Endothelial cell of umbilical vein (primary cell): ENCODE measurements around the gene CAPZA2. TPM values are rescaled to one million over a fixed set of nuclear protein-coding genes. Genes with fewer than 3 reads are reported as not detected.

Experiments
- BruUV-seq: library from RNA; stranded (reverse); fragments of 400-500 nt; replicated peaks from 2 replicates; lab custom pipeline; 2021; lab: Mats Ljungman, UMichigan
- CTCF ChIA-PET: fragments of 300-600, 350-600 bp; sonication (Branson Sonifier 250); formaldehyde crosslinking; loops from one replicate; lab custom pipeline; 2021; ENCODE audit warnings: antibody characterized with exemption, inconsistent platforms; lab: Charles Lee
- POLR2A ChIA-PET: fragments of 300-600, 350-600 bp; sonication (Branson Sonifier 250); formaldehyde crosslinking; loops from one replicate; lab custom pipeline; 2021; ENCODE audit warnings: antibody characterized with exemption, inconsistent platforms; lab: Charles Lee
- DNase-seq: peaks from one replicate; pipeline ENCODE4 v3.0.0-alpha.2; 2011; ENCODE audit warnings: low read depth, low spot score
- FAIRE-seq: peaks from 2 replicates; lab custom pipeline; 2011; peaks lifted over from hg19 to GRCh38; lab: Jason Lieb, UNC
- H2AFZ ChIP-seq: 2 replicates; pipeline ENCODE4 v1.6.0; 2012; ENCODE audit warnings: low read depth, low read length, control low read depth, inconsistent platforms
- H3K27ac ChIP-seq: 2 replicates; pipeline ENCODE4 v1.5.1; 2011; ENCODE audit warnings: low read depth, mild to moderate bottlenecking, control low read depth, low read length, moderate library complexity; ENCODE audit not compliant: insufficient read depth
- H3K27me3 ChIP-seq, 2 experiments: 2 replicates each; pipeline versions ENCODE4 v1.6.0 to v1.6.1; 2011; ENCODE audit warnings: low read length in 2 of 2, mixed read lengths in 1 of 2; ENCODE audit not compliant: control insufficient read depth in 2 of 2, insufficient read depth in 2 of 2
- H3K36me3 ChIP-seq, 2 experiments: 2 replicates in 1 of 2; 3 replicates in 1 of 2; pipeline ENCODE4 v1.5.1; 2011; ENCODE audit warnings: low read length in 2 of 2, mild to moderate bottlenecking in 1 of 2, moderate library complexity in 1 of 2; ENCODE audit not compliant: control insufficient read depth in 2 of 2, insufficient read depth in 2 of 2; ENCODE audit errors: extremely low read depth in 1 of 2
- H3K4me1 ChIP-seq: 3 replicates; pipeline ENCODE4 v1.5.1; 2011; ENCODE audit warnings: mild to moderate bottlenecking, low read length; ENCODE audit not compliant: control insufficient read depth, insufficient read depth; ENCODE audit errors: extremely low read depth
- H3K4me2 ChIP-seq: 2 replicates; pipeline ENCODE4 v1.6.1; 2011; ENCODE audit warnings: low read length, control low read depth, mixed read lengths; ENCODE audit not compliant: insufficient read depth
- H3K4me3 ChIP-seq, 3 experiments: fragments of 200-600 bp in 1 of 3; sonication (generic), shearing (Covaris generic) in 1 of 3; replicated peaks in 1 of 3; 2 replicates each; pipeline ENCODE4 v1.5.1; 2011 to 2016; ENCODE audit warnings: control low read depth in 3 of 3, low read length in 3 of 3, mild to moderate bottlenecking in 2 of 3, inconsistent platforms in 1 of 3, low read depth in 1 of 3, moderate library complexity in 1 of 3; ENCODE audit not compliant: insufficient read depth in 1 of 3
- H3K79me2 ChIP-seq: 2 replicates; pipeline ENCODE4 v1.6.0; 2012; ENCODE audit warnings: low read length, inconsistent platforms; ENCODE audit not compliant: control insufficient read depth, insufficient read depth
- H3K9ac ChIP-seq: replicated peaks from 2 replicates; pipeline ENCODE3; 2011; ENCODE audit warnings: low read length, control low read depth; ENCODE audit not compliant: insufficient read depth; ENCODE audit errors: extremely low read depth
- H3K9me1 ChIP-seq: replicated peaks from 3 replicates; pipeline ENCODE4 v1.6.0; 2011; ENCODE audit warnings: mild to moderate bottlenecking, low read length; ENCODE audit not compliant: control insufficient read depth, insufficient read depth; ENCODE audit errors: extremely low read depth
- H3K9me3 ChIP-seq: replicated peaks from 2 replicates; pipeline ENCODE4 v1.5.1; 2012; ENCODE audit warnings: low read length, inconsistent platforms; ENCODE audit not compliant: control insufficient read depth, insufficient read depth
- H4K20me1 ChIP-seq: replicated peaks from 2 replicates; pipeline ENCODE3; 2011; ENCODE audit warnings: mild to moderate bottlenecking, low read length; ENCODE audit not compliant: control insufficient read depth, insufficient read depth; ENCODE audit errors: extremely low read depth
- CTCF ChIP-seq, 2 donors: IDR thresholded peaks; 1 replicate in 1 of 2; 2 replicates in 1 of 2; pipeline ENCODE4 v1.5.1; 2011; ENCODE audit warnings: low read length in 2 of 2, mild to moderate bottlenecking in 2 of 2, moderate library complexity in 2 of 2, control low read depth in 1 of 2, inconsistent platforms in 1 of 2, low read depth in 1 of 2; ENCODE audit not compliant: insufficient read depth in 1 of 2; ENCODE audit errors: extremely low read depth in 1 of 2
- EZH2 ChIP-seq: IDR thresholded peaks from 2 replicates; pipeline ENCODE4 v1.6.1; 2012; ENCODE audit warnings: borderline replicate concordance, low read depth, mild to moderate bottlenecking, moderate library complexity, low read length, inconsistent platforms; ENCODE audit not compliant: severe bottlenecking
- FOS ChIP-seq: IDR thresholded peaks from 2 replicates; pipeline ENCODE4 v1.6.1; 2011; ENCODE audit warnings: mild to moderate bottlenecking, low read length, moderate library complexity, borderline replicate concordance; ENCODE audit not compliant: insufficient read depth
- GATA2 ChIP-seq: IDR thresholded peaks from 2 replicates; pipeline ENCODE4 v1.7.0; 2011; ENCODE audit warnings: low read depth, mild to moderate bottlenecking, moderate library complexity, mixed read lengths, low read length; ENCODE audit not compliant: insufficient read length, insufficient read depth
- MAX ChIP-seq: IDR thresholded peaks from 2 replicates; pipeline ENCODE4 v1.6.1; 2011; ENCODE audit not compliant: insufficient read depth, insufficient read length
- MYC ChIP-seq: IDR thresholded peaks from one replicate; pipeline ENCODE4 v1.6.1; 2011; ENCODE audit warnings: mild to moderate bottlenecking, low read depth, low read length
- POLR2A ChIP-seq: IDR thresholded peaks from 2 replicates; pipeline ENCODE4 v1.6.1; 2012; ENCODE audit warnings: low read depth, mild to moderate bottlenecking, control low read depth, low read length
- POLR2AphosphoS5 ChIP-seq: IDR thresholded peaks from 2 replicates; pipeline ENCODE4 v1.6.1; 2012; ENCODE audit warnings: low read depth, mild to moderate bottlenecking, control low read depth, low read length, moderate library complexity; ENCODE audit not compliant: insufficient read depth
- dilution Hi-C: fragments of 300-500 bp; cut with MboI; formaldehyde crosslinking; loops from one replicate; pipeline ENCODE4 v1.15.0; 2019; ENCODE audit warnings: low sequenced_read_pairs; ENCODE audit not compliant: extremely low pct_ligation_motif_present
- intact Hi-C: fragments of 100-400 bp; cut with micrococcal nuclease; formaldehyde crosslinking; loops from one replicate; pipeline ENCODE4 v1.10.0; 2022
- polyA plus RNA-seq, 4 experiments: library from polyadenylated mRNA; depleted of rRNA in 3 of 4; stranded (reverse) in 3 of 4; unstranded in 1 of 4; fragments of >200 nt; gene quantifications; 2 replicates each; pipeline versions ENCODE4 v1.2.1 to v1.2.3, GENCODE V29; 2011 to 2012; ENCODE audit warnings: missing spikeins in 1 of 4
- total RNA-seq: library from RNA; stranded (reverse); gene quantifications from 2 replicates; pipeline ENCODE4 v1.2.3, GENCODE V29; 2021

Gene CAPZA2
- total and polyA plus RNA-seq, 2 donors (not counting 3 experiments of a cell fraction or from before 2014, with no cell fraction given), result 48.1 to 347 TPM

- Histone ChIP-seq H3K9ac (no peak overlapping the region), H3K9me3 (no peaks in the 10 kb centered on the region), H3K4me1 (no peaks in the 10 kb centered on the region), H3K4me3 (no peak overlapping the region), H3K4me2 (no peak overlapping the region), H3K27ac (no peak overlapping the region), H4K20me1 (no peaks in the 10 kb centered on the region), H3K36me3 (no peaks in the 10 kb centered on the region), H3K27me3 (no peaks in the 10 kb centered on the region), H2AFZ (no peak overlapping the region), H3K9me1 (no peaks in the 10 kb centered on the region), H3K79me2 (no peaks in the 10 kb centered on the region)
- dilution Hi-C loops, result no loop called here
- no peak for FAIRE-seq
- no peak for DNase-seq
- POLR2A ChIA-PET, result no interaction called here
- intact Hi-C loops, result no loop called here
- no peak for TF ChIP-seq POLR2A
- TF ChIP-seq FOS, result no peak
- TF ChIP-seq EZH2, result no peak
- TF ChIP-seq GATA2, result no peak
- no peak for TF ChIP-seq MAX
- TF ChIP-seq MYC, result no peak
- TF ChIP-seq CTCF (IDR thresholded peaks at IDR 0.05; ENCODE audit: extremely low read depth in 1 of 2, insufficient read depth in 1 of 2, low read depth in 1 of 2, low read length in 2 of 2), result no peak
- TF ChIP-seq POLR2AphosphoS5, result no peak
- CTCF ChIA-PET, result no interaction called here
- BruUV-seq, result no TSS peak
Measured at GRCh38 chr7:116854132-116854531, 8.3 kb upstream of the CAPZA2 start.
